Left lung (tissue), 10 donors: ENCODE measurements around the gene PHC2. TPM values are rescaled to one million over a fixed set of nuclear protein-coding genes. Genes with fewer than 3 reads are reported as not detected.

Source experiments
- ATAC-seq: fragments of 200-7000 bp; cut with Tn5 transposase; one replicate; pipeline ENCODE4 v1.9.1; 2020; ENCODE audit warnings: moderate library complexity
- DNase-seq, 4 donors: peaks; one replicate each; pipeline ENCODE4 v3.0.0-alpha.2; 2013 to 2020
- H3K27ac ChIP-seq, 2 donors: fragments of 200-600 bp; sonication (generic) in 1 of 2; one replicate each; pipeline versions ENCODE4 v1.5.0 to v1.8.0; 2020 to 2021
- H3K27me3 ChIP-seq, 2 donors: fragments of 200-600 bp; sonication (generic) in 1 of 2; one replicate each; pipeline versions ENCODE4 v1.5.0 to v1.8.0; 2020 to 2021
- H3K36me3 ChIP-seq, 2 donors: fragments of 200-600 bp; sonication (generic) in 1 of 2; one replicate each; pipeline versions ENCODE4 v1.5.0 to v1.8.0; 2020 to 2021
- H3K4me1 ChIP-seq, 2 donors: fragments of 200-600 bp; one replicate each; pipeline ENCODE4 v1.8.0; 2021
- H3K4me3 ChIP-seq, 2 donors: fragments of 200-600 bp; sonication (generic) in 1 of 2; one replicate each; pipeline versions ENCODE4 v1.5.0 to v1.8.0; 2020 to 2021; ENCODE audit warnings: mild to moderate bottlenecking in 1 of 2
- H3K9me3 ChIP-seq, 2 donors: fragments of 200-600 bp; sonication (generic) in 1 of 2; one replicate each; pipeline versions ENCODE4 v1.5.0 to v1.8.0; 2020 to 2021
- intact Hi-C, 2 donors: fragments of 100-400 bp; cut with DNase I; formaldehyde crosslinking; loops; one replicate each; pipeline versions ENCODE4 v1.11.2 to v1.14.2; 2022
- polyA plus RNA-seq, 6 donors: library from polyadenylated mRNA; unstranded; fragments of 120-200 nt; gene quantifications; one replicate each; pipeline ENCODE4 v1.2.1, GENCODE V29; 2013; ENCODE audit not compliant: insufficient read length in 6 of 6
- total RNA-seq, 2 donors: library from RNA; stranded (reverse); fragmentation: NEBNext Ultra II Directional; extraction: Animal tissue kit (Norgen Biotek cat#: 25700); gene quantifications; one replicate each; pipeline ENCODE4 v1.2.1, GENCODE V29; 2021
- TF ChIP-seq, protein P1 (sequence below), 2 donors: fragments of 200-600 bp; sonication (generic) in 1 of 2; IDR thresholded peaks; one replicate each; pipeline versions ENCODE4 v1.5.0 to v1.8.0; 2021; ENCODE audit warnings: antibody characterized with exemption in 2 of 2
- donor health status: DM: no; HTN: yes; CAD: no.
- donor health status: DM: no; HTN: no; CAD: no.

The PHC2 gene
- total and polyA plus RNA-seq, 8 donors: 78.2 to 125 (median 83.0) TPM

DNA sequence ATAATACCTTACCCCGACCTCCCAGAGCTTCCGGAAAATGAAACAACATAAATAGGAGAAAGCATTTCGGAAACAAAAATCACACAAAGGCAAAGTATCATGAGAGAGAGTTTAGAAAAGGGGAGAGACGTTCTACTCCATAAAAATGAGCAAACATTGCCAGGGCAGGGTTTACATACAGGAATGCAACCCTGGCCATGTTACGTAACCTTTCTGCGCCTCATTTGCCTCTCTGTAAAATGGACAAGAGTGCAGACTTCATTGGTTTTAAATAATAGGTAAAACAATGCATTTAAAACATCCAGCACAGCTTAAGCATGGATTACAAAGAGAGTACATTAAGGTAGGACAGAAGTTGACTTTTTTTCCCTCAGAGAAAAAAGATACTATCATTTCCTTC, 45.6 kb downstream of the PHC2 start:
- no peak for DNase-seq
- Histone ChIP-seq H3K4me1 (peaks cover 6 to 26% of the 10 kb centered on the region in 2 donors), H3K9me3 (no peaks in the 10 kb centered on the region), H3K4me3 (no peak overlapping the region), H3K36me3 (no peaks in the 10 kb centered on the region), H3K27me3 (no peaks in the 10 kb centered on the region), H3K27ac (no peak overlapping the region)
- ATAC-seq: no peak
- intact Hi-C loops: no loop called here
- TF ChIP-seq, protein P1, sequence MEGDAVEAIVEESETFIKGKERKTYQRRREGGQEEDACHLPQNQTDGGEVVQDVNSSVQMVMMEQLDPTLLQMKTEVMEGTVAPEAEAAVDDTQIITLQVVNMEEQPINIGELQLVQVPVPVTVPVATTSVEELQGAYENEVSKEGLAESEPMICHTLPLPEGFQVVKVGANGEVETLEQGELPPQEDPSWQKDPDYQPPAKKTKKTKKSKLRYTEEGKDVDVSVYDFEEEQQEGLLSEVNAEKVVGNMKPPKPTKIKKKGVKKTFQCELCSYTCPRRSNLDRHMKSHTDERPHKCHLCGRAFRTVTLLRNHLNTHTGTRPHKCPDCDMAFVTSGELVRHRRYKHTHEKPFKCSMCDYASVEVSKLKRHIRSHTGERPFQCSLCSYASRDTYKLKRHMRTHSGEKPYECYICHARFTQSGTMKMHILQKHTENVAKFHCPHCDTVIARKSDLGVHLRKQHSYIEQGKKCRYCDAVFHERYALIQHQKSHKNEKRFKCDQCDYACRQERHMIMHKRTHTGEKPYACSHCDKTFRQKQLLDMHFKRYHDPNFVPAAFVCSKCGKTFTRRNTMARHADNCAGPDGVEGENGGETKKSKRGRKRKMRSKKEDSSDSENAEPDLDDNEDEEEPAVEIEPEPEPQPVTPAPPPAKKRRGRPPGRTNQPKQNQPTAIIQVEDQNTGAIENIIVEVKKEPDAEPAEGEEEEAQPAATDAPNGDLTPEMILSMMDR (IDR thresholded peaks at IDR 0.05): no peak

DNA sequence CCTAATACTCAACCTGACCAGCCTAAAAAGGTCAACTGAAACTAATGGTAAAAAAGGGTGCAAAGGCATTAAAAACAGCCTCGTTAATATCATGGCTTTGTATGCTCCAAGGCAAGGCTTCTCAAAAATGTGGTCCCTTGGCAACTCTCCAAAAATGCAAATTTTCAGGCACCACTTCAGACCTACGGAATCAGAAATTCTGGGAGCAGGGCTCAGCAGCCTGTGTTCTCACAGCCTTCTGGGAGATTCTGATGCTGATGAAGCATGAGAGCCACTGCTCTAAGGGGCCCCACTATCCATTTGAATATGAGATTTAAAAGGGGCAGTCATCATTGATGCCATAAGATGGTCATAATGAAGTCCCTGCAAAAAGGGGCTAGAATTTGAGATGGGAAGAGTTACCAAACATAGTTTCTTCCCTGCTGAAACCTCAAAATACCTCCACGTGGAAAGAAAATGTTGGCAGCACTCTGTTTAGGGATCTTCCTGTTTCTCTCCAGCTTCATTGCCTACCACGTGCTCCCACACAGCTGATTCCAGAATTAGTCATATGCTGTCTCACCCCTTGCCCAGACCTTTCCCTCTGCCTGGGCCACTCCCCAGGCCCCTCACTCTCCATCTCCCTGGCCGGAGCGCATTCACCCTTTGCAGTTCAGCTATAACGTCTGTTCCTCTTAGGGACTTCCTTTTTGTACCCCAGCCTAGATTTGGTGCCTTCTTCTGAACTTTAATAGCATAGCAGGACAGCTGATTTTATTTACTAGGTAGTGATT, 46.7 kb downstream of the PHC2 start:
- Histone ChIP-seq H3K36me3 (no peaks in the 10 kb centered on the region), H3K9me3 (no peaks in the 10 kb centered on the region), H3K27me3 (no peaks in the 10 kb centered on the region), H3K4me3 (no peak overlapping the region), H3K4me1 (peaks cover 7 to 33% of the 10 kb centered on the region in 2 donors), H3K27ac (no peak overlapping the region)
- ATAC-seq (peak; percentile 21), DNase-seq (no peak)
- TF ChIP-seq, protein P1 (IDR thresholded peaks at IDR 0.05): no peak
- intact Hi-C loops: no loop called here

DNA sequence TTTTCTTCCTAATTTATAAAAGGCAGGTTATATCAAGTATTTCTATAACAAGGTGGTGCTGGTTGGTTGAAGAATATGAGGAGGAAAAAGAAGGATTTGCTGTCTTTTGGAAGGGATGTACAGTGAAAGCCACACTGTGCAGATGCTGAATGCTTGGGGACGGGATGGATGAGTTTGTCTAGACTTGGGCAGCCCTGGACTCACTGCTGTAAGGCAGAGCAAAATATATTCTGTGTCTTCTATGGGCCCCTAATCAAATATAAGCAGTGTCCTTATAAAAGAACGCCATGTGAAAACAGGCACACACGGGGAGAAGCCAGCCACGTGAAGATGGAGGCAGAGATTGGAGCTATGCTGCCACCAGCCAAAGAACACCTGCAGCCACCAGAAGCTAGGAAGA, 47.4 kb downstream of the PHC2 start:
- TF ChIP-seq, protein P1 (IDR thresholded peaks at IDR 0.05): no peak
- peaks cover 8 to 33% of the 10 kb centered on the region in 2 donors for H3K4me1 ChIP-seq
- intact Hi-C loops: no loop called here
- no peaks in the 10 kb centered on the region for H3K36me3 ChIP-seq
- ATAC-seq (no peak), DNase-seq (no peak)
- H3K9me3 ChIP-seq: no peaks in the 10 kb centered on the region
- H3K4me3 ChIP-seq: no peak overlapping the region
- H3K27ac ChIP-seq: no peak overlapping the region
- H3K27me3 ChIP-seq: no peaks in the 10 kb centered on the region

DNA sequence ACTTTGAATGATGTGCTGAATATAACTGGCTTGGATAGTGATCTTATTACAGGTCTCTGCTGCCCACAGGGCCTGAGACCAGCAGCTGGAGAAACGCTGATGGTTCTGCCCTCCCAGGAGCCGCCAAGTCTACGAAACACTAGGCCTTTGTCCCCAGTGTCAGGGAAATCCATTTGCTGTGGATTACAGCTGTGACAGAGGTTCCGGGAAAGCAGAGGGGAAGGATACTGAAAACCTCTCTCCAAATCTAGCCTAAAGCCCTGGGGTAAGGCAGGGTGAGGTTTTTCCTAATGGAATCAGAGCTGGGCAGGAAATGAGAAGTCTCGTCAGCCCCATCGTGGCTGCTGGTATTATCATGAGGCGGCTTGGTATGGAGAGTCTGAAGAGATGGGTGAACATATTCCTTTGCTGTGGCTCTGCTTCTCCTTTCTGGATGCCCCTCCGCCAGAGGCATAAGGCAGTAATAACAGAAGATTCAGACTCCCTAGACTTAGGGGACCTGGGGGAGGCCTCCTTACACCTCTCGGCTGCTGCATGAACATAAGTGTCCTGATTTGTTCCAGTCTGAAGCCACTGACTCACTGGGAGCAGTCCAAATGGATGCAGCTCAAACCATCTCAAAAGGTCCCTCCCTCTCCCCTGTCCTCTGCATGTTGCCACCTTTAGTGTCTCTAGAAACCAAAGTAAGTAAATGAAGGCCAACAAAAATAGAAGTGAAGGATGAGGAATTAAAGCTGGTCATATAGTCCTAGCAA, 48.1 kb downstream of the PHC2 start:
- Histone ChIP-seq H3K27ac (no peak overlapping the region), H3K27me3 (no peaks in the 10 kb centered on the region), H3K9me3 (no peaks in the 10 kb centered on the region), H3K36me3 (no peaks in the 10 kb centered on the region), H3K4me1 (peaks cover 8 to 34% of the 10 kb centered on the region in 2 donors), H3K4me3 (no peak overlapping the region)
- DNase-seq (no peak), ATAC-seq (no peak)
- TF ChIP-seq, protein P1 (IDR thresholded peaks at IDR 0.05): no peak
- intact Hi-C loops: no loop called here

DNA sequence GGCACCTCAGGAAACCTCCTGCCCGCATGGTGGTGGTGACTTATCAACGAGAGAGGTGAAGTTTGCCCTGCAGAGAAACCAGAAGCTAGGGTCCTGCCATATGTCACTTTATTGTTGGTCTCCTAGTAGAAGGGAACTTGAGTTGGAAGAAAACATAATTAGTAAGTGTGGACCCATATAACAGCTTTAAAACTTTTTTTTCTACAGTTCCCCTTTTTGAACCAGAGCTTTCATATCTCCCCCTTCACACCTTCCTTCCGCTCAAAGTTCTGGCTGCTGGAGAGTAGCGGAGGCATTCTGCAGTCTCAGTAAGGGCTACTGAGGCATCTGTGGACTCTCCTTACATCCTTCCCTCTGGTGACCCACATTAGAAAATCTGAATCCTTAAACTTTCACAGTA, 48.9 kb downstream of the PHC2 start:
- no peak overlapping the region for H3K27ac ChIP-seq

More for the DNA sequence above, 48.9 kb downstream of the PHC2 start:
- ATAC-seq: no peak
- DNase-seq: no peak
- TF ChIP-seq, protein P1 (IDR thresholded peaks at IDR 0.05): no peak
- H3K4me1 ChIP-seq: peaks cover 8 to 43% of the 10 kb centered on the region in 2 donors
- no peak overlapping the region for H3K4me3 ChIP-seq
- no peaks in the 10 kb centered on the region for H3K9me3 ChIP-seq
- intact Hi-C loops: no loop called here
- no peaks in the 10 kb centered on the region for H3K36me3 ChIP-seq
- H3K27me3 ChIP-seq: no peaks in the 10 kb centered on the region
